NCI-H187 (cell line): ENCODE data around the gene KRTAP27-1.

Experiments
- DNase-seq, 2 experiments: peaks; one replicate each; lab custom pipeline; 2025; lab: John Stamatoyannopoulos, UW

The KRTAP27-1 gene

GRCh38 chr21:30337276-30337744 is at the start of gene KRTAP27-1:
TSS of gene KRTAP27-1 (minus strand) at chr21:30337694. CDS start at chr21:30337668, 26 bp downstream.
- DNase-seq: no peak

GRCh38 chr21:30382201-30382600 is 44.7 kb upstream of the KRTAP27-1 start:
- DNase-seq: no peak

GRCh38 chr21:30372139-30372770 is 34.8 kb upstream of the KRTAP27-1 start, which contains the start of gene KRTAP13-2:
TSS of gene KRTAP13-2 (minus strand) at chr21:30372271. CDS start at chr21:30372213, 58 bp downstream.
- no peak for DNase-seq

- DNase-seq: no peak
Measured at GRCh38 chr21:30355906-30356305, 18.4 kb upstream of the KRTAP27-1 start.

GRCh38 chr21:30354308-30355005 is 17.0 kb upstream of the KRTAP27-1 start:
- DNase-seq: no peak

GRCh38 chr21:30351534-30351933 is 14.0 kb upstream of the KRTAP27-1 start:
- DNase-seq: no peak

GRCh38 chr21:30349572-30349971 is 12.1 kb upstream of the KRTAP27-1 start:
- DNase-seq: no peak

GRCh38 chr21:30348506-30348905 is 11.0 kb upstream of the KRTAP27-1 start, which contains the start of gene KRTAP23-1:
TSS of gene KRTAP23-1 (minus strand) at chr21:30348606. CDS start at chr21:30348606, 0 bp downstream.
- no peak for DNase-seq

- no peak for DNase-seq
Measured at GRCh38 chr21:30345014-30345413, 7.5 kb upstream of the KRTAP27-1 start.

- no peak for DNase-seq
Measured at GRCh38 chr21:30340714-30341573, 3.5 kb upstream of the KRTAP27-1 start.

GRCh38 chr21:30338717-30339116 is 1.2 kb upstream of the KRTAP27-1 start:
- DNase-seq: no peak

- DNase-seq: no peak
Measured at GRCh38 chr21:30337772-30338171, 278 bp upstream of the KRTAP27-1 start.

GRCh38 chr21:30336596-30336995 is 898 bp downstream of the KRTAP27-1 start:
- no peak for DNase-seq

GRCh38 chr21:30333736-30334135 is 3.8 kb downstream of the KRTAP27-1 start:
- DNase-seq: no peak

GRCh38 chr21:30332681-30333080 is 4.8 kb downstream of the KRTAP27-1 start:
- no peak for DNase-seq

GRCh38 chr21:30329203-30329875 is 8.2 kb downstream of the KRTAP27-1 start:
- DNase-seq: no peak

GRCh38 chr21:30326390-30326789 is 11.1 kb downstream of the KRTAP27-1 start:
- no peak for DNase-seq

- DNase-seq: no peak
Measured at GRCh38 chr21:30320215-30320614, 17.3 kb downstream of the KRTAP27-1 start, which contains the start of gene KRTAP26-1. TSS of gene KRTAP26-1 (minus strand) at chr21:30320315. CDS start at chr21:30320035, 280 bp downstream.

GRCh38 chr21:30315701-30316100 is 21.8 kb downstream of the KRTAP27-1 start:
- no peak for DNase-seq

GRCh38 chr21:30306884-30307283 is 30.6 kb downstream of the KRTAP27-1 start:
- no peak for DNase-seq

GRCh38 chr21:30305136-30305535 is 32.4 kb downstream of the KRTAP27-1 start:
- DNase-seq: no peak

GRCh38 chr21:30289215-30289614 is 48.3 kb downstream of the KRTAP27-1 start, which contains the start of gene KRTAP25-1:
TSS of gene KRTAP25-1 (minus strand) at chr21:30289514. CDS start at chr21:30289490, 24 bp downstream.
- DNase-seq: no peak
